ENCODE measurements around the gene BECN2.
"Not testable (repeated sequence)": the region's sequence is repeated elsewhere in the genome, so short reads cannot be mapped to it uniquely, and the experiment has no call there.

BECN2 gene

DNA sequence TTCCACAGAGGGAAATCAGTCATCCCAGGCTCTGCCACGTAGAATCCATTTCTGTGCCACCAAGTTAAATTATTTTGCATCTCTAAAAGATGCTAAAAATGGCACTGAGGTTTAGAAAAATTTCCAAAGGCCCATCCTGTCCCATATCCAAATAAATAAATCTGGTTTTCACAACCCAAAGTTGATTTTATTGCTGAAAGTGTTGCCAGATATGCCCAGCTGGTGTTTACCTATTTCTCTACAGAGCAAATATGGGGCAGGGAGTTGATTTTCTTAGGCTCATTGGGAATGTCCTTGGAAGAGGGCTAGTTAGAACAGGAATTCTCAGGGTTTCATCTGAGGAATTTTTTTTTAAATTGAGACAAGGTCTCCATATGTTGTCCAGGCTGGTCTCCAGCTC is 22.4 kb downstream of the BECN2 start:
- no peak for DNase-seq

DNA sequence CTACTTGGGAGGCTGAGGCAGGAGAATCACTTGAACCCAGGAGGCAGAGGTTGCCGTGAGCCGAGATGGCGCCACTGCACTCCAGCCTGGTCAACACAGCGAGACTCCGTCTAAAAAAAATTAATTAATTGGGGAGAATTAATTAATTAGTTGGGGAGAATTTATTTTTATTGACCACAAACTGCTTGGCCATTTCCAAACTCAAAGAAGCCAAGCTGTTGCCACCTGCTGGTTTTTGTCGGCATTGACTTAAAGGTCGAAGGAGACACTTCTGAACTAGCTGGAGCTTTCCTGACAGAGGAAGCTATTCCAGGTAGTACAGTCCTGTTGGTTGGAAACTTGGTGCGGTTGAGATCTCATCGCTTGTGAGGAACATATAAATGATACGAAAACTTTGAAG is 28.2 kb downstream of the BECN2 start:
- DNase-seq: no peak

DNA sequence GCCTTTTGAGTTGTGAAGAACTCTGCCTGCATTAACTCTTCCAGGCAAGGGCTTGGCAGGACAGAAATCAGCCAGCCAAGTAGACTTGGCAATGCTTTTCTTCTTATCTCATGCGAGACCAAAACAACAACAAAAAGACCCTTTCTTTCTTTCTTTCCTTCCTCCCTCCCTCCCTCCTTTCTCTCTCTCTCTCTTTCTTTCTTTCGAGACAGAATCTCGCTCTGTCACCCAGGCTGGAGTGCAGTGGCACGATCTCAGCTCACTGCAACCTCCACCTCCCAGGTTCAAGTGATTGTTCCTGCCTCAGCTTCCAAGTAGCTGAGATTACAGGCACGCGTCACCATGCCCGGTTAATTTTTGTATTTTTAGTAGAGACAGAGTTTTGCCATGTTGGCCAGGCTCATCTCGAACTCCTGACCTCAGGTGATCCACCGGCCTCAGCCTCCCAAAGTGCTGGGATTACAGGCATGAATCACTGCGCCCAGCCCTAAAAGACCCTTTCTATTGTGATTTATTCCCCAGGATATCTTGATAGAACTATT is 30.9 kb downstream of the BECN2 start:
- DNase-seq: not testable (repeated sequence)

DNA sequence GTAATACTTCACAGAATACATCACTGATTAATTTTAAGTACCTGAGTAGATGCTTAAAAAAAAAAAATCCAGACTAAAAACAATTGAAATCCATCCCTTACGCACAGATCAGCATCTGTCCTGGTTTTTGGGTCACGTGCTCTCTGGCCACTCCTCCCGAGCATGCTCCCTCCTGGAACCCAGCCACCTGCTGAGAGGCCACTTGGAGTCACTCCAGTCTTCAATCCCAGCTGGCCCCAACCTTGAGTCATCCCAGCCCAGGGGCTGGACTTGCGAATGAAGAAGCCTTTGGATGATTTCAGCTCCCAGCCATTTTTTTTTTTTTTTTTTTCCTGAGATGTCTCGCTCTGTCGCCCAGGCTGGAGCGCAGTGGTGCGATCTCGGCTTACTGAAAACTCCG is 32.5 kb downstream of the BECN2 start:
- peak; percentile 88 for DNase-seq

DNA sequence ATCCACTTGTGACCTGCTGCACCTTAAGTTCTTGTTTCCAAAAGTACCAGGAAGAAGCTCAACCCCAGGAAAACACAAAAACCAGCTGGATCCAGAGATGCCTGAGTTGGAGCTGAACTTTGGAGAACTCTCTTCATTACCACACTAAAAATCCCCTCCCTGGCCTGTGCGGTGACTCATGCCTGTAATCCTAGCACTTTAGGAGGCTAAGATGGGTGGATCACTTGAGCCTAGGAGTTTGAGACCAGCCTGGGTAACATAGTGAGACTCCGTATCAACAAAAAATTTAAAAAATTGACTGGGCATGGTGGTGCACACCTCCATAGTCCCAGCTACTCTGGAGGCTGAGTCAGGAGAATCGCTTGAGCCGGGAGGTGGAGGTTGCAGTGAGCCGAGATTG is 35.2 kb downstream of the BECN2 start:
- no peak for DNase-seq

DNA sequence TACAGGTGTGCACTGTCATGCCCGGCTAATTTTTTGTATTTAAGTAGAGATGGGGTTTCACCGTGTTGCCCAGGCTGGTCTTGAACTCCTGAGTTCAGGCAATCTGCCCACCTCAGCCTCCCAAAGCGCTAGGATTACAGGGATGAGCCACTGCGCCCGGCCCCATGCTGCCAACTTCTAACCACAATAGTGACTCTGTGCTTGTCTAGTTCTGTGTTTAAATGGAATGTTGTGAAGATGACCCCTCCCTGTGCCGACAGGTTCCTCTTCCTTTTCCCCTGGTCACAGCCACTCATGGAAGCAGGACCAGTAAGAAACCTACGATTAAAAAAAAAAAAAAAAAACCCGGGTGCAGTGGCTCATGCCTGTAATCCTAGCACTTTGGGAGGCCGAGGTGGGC is 36.6 kb downstream of the BECN2 start:
- DNase-seq: no peak

DNA sequence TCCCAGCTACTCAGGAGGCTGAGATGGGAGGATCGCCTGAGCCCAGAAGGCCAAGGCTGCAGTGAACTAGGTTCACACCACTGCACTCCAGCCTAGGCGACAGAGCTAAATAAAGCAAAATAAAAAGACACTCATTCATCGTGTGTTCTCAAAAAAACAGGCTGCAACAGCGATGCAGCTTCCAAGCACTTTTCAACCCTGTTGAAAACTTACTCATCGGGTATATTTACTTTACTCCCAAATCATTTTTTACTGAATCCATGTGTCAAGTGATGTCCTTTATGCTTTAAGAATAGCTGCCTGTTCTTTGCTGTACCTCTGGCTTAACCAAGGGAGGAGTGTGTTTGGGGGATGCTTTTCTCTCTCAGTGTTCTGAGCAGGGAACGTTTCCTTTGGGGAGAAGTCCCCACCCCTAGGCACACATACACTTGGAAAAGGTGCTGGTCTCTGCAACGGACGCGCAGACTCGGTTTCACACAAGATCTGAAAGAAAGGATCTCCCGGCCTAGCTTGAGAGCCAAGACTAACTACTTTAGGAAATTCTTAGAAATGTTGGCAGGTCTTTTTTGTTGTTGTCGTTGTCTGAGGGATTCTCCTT is 39.9 kb downstream of the BECN2 start:
- DNase-seq: no peak

DNA sequence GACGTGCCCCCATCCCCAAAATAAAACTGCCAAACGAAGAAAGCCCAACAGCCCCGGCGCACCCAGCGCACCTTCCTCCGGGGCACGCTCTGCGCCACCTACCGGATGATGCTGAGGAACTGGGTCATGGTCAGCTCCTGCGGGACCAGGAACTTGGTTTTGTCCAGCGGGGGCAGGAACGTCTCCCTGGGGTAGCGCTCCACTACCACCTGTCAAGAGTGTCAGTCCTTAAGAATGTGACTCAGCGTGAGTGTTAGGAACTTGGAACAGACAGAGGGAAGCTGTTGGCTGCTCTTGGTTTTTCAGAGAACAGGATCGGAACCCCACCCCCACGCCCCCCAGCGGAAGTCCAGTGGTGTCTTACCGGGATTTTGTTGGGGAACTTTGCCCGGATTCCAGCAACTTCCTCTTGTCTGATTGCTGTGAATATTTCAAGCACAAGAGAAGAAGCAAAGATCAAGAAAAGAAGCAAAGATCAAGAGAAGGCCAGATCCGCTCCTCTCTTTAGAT is 40.9 kb downstream of the BECN2 start:
- DNase-seq: peak; percentile 92

DNA sequence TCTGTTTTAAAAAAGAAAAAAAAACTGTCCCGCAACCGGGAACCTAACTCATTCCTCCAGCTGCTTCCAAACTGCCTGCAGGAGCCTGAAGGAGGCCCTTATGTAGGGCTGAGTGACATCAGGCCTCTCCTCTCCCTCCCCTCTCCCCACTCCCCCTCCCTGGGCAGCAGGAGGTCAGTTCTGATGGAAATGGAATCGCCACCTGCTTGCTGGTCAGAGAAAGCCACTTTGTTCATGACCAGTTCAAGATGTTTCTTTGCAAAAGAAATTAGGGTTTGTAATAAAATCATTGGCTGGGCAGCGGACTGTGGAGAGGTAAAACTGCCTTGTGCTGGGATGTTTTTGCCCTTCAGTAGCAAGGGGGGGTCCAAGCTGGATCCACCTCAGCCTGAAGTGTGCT is 41.5 kb downstream of the BECN2 start, which contains the start of gene MAP1LC3C:
Gene MAP1LC3C (minus strand): TSS at position 73 of the 400 bp plus-strand sequence. CDS start 90 bp downstream, outside the sequence.
- peak; percentile 43 for DNase-seq

DNA sequence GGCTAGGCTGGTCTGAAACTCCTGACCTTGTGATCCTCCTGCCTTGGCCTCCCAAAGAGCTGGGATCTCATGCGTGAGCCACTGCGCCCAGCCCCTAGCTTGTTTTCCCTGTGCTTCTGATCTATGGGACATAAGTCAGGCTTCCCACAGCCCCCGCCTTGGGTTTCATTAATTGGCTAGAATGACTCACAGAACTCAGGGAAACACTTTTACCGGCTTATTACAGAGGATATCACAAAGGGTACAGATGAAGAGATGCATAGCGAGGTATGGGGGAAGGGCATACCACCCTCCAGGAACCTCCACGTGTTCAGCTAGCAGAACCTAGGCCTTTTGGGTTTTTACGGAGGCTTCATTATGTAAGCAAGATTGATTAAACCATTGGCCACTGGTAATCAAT is 42.9 kb downstream of the BECN2 start:
- DNase-seq: no peak

DNA sequence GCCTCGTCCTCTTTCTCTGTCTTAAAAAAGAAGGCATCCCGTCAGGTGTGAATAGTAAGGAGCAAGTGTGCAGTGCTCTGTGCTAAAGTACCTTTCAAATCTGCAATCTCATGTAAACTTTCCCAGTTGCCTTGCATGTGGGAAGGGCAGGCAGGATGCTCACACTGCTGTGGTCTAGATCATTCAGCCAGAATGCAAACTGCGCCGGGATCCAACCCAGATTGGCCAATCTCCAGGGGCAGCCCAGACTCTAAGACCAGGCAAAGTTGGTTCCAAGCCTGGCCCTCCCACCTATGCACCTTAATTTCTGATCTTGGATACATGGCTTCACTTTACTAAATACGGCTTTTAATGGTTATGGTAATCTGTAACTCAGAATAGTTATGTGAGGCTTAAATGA is 44.5 kb downstream of the BECN2 start:
- no peak for DNase-seq

DNA sequence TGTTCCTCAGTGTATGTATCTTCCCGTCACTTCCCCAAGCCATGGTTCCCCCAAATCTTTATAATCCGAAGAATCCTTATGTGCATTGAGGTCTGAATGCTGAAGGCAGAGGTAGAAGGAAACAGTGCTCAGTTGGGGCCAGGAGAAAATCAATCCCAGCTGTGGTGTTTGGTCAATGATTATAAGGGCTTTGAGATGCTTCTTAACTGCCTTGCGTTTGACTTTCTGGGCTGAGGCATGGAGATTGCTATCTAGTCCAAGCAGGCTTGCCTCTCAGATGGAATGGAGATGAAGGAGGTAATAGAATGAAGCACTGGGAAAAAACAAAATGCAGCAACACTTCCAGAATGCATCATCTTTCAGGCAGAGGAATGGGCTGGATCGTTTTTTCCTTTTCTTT is 44.9 kb downstream of the BECN2 start:
- no peak for DNase-seq

DNA sequence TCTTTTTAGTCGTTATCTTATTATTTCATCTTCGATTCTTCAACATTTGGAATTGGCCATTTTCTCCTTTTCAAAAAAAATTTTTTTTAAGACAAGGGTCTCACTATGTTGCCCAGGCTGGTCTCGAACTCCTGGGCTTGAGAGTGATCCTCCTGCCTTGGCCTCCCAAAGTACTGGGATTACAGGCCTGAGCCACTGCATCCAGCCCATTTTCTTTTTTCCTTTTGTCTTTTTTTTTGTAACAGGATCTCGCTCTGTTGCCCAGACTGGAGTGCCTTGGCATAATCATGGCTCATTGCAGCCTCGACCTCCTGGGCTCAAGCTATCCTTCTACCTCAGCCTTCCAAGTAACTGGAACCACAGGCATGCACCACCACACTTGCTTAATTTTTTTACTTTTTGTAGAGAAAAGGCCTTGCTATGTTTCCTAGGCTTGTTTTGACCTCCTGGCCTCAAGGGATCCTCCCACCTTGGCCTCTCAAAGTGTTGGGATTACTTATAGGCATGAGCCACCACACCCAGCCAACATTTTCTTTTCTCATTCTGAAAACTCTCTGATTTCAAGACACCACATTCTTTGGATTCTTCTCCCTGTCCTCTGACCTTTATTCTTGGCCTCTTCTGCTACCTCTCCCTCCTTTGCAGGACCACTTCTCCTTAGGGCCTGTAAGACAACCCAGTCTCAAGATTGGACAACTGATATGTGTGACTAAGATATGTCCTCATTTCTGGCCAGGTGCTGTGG is 47.4 kb downstream of the BECN2 start:
- DNase-seq: no peak

DNA sequence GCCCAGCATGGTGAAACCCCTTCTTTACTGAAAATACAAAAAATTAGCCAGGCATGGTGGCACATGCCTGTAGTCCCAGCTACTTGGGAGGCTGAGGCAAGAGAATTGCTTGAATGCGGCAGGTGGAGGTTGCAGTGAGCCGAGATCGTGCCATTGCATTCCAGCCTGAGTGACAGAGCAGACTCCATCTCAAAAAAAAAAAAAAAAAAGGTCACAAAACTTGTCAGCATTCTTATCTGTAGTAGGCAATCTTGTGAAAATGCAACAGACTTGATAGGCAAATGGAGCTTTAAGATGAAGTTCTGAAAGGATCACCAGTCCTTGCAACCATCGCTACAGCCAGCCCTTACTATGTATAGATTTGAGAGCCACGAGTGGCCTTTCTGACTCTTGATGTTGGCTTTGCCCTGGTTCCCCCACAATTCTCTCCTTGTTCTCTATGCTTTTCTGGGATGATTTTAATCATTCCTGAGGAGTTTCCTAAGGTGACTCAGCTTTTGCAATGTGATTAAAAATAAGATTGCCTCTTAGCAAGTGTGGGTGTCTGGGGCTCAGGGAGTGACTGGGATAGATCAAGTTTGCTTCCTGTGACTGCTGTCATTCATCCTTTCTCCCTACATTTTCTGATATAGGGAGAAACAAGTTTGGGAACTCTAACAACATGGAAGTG is 48.4 kb downstream of the BECN2 start:
- DNase-seq: no peak

DNA sequence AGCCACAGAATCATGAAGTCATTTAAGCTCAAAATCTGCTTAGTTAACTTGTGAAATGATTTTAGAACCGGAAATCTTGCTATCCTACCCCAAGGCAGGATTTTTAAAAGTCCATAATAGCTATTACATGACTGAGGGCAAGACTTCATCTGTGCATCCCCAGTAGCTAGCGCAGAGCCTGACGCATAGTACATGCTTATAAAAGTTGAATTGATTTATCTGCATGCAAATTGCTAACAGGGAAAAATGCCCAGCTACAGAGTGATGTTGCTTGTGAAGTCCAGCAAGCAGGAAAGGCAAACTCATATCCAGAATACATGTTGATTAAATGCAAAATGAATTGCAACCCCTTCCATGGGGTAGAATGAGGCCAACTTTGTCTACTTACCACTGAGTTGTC is 49.4 kb downstream of the BECN2 start:
- DNase-seq: no peak

Data from left hindlimb (tissue), 1 donor.